BLaER1 treated with 17β-estradiol and CSF1 and Interleukin-3, amounts not matched to agents 10 nM and 100 nM (cell line): Measurements from ENCODE around the gene PAN3.

Source experiments
- H3K27ac ChIP-seq, 11 experiments: shearing (Covaris generic); formaldehyde crosslinking; 2 replicates each; pipeline ENCODE4 v1.8.1; 2022
- H3K27me3 ChIP-seq, 11 experiments: shearing (Covaris generic); formaldehyde crosslinking; 2 replicates each; pipeline ENCODE4 v1.8.1; 2022
- H3K36me3 ChIP-seq, 11 experiments: shearing (Covaris generic); formaldehyde crosslinking; 2 replicates each; pipeline ENCODE4 v1.8.1; 2022
- H3K4me1 ChIP-seq, 10 experiments: shearing (Covaris generic); formaldehyde crosslinking; 2 replicates each; pipeline ENCODE4 v1.8.1; 2022
- H3K4me2 ChIP-seq, 11 experiments: shearing (Covaris generic); formaldehyde crosslinking; 2 replicates each; pipeline ENCODE4 v1.8.1; 2022
- H3K4me3 ChIP-seq, 10 experiments: shearing (Covaris generic); formaldehyde crosslinking; 2 replicates each; pipeline ENCODE4 v1.8.1; 2022
- H3K9ac ChIP-seq, 11 experiments: shearing (Covaris generic); formaldehyde crosslinking; 2 replicates each; pipeline ENCODE4 v1.8.1; 2022
- H3K9me3 ChIP-seq, 11 experiments: shearing (Covaris generic); formaldehyde crosslinking; replicated peaks in 1 of 11; 2 replicates each; pipeline ENCODE4 v1.8.1; 2022
- H4K20me1 ChIP-seq, 11 experiments: shearing (Covaris generic); formaldehyde crosslinking; 2 replicates each; pipeline ENCODE4 v1.8.1; 2022
- Cebpa-rat ChIP-seq, 11 experiments: shearing (Covaris generic); IDR thresholded peaks; 2 replicates each; pipeline ENCODE4 v1.8.1; 2022

Gene PAN3, protein sequence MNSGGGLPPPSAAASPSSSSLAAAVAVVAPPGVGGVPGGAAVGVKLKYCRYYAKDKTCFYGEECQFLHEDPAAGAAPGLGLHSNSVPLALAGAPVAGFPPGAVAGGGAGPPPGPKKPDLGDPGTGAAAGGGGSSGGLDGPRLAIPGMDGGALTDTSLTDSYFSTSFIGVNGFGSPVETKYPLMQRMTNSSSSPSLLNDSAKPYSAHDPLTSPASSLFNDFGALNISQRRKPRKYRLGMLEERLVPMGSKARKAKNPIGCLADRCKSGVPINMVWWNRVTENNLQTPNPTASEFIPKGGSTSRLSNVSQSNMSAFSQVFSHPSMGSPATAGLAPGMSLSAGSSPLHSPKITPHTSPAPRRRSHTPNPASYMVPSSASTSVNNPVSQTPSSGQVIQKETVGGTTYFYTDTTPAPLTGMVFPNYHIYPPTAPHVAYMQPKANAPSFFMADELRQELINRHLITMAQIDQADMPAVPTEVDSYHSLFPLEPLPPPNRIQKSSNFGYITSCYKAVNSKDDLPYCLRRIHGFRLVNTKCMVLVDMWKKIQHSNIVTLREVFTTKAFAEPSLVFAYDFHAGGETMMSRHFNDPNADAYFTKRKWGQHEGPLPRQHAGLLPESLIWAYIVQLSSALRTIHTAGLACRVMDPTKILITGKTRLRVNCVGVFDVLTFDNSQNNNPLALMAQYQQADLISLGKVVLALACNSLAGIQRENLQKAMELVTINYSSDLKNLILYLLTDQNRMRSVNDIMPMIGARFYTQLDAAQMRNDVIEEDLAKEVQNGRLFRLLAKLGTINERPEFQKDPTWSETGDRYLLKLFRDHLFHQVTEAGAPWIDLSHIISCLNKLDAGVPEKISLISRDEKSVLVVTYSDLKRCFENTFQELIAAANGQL

DNA sequence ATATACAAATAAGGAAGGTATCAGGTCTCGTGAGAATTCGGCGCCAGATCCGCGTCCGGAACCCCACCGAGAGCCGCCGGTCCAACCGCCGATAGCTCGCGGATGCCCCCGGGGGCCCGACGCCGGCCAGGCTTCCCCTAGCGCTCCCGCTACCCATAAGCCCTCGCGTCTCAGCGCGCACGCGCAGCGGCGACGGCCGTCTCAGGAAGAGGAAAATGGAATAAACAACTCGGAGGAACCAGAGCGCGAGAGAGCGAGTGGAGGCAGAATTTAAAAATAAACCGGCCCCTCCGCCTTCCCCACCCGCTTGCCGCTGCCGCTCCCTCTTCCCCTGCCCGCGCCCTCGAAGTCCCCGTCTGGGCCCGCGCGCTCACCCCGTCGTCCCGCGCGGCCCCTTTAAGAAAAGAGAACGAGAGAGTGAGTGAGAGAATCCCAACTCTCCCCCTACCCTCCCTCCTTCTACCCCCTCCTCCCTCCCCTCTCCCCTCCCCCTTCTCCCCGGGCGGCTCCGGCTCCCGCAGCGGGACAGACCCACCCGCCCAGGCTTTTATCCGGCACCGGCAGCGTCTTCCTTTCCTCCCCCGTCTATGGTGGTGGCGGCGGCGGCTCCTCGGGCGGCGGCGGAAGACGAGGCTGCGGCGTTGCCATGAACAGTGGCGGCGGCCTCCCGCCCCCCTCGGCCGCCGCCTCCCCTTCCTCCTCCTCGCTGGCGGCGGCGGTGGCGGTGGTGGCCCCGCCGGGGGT lies at the start of gene PAN3:
Gene PAN3, plus strand, starts transcription at position 534 of the 744 bp plus-strand sequence. Its CDS starts 113 bp downstream, at position 647.
- peaks cover 34 to 49% (median 42%) of the 10 kb centered on the region in 10 experiments for H3K4me1 ChIP-seq
- peaks cover 32 to 38% (median 37%) of the 10 kb centered on the region in 11 experiments for H4K20me1 ChIP-seq
- peak within 1 kb of the TSS; percentile 97 to 100 (median 100) for H3K9ac ChIP-seq
- no peaks in the 10 kb centered on the region for H3K27me3 ChIP-seq
- H3K4me3 ChIP-seq, result peak within 1 kb of the TSS; percentile 89 to 100 (median 96)
- H3K9me3 ChIP-seq, result no peaks in the 10 kb centered on the region
- peaks cover 0 to 16% (median 0%) of the 10 kb centered on the region in 11 experiments; a peak in 3 of 22 replicates for H3K36me3 ChIP-seq
- H3K4me2 ChIP-seq, result peak within 1 kb of the TSS; percentile 83 to 98 (median 94)
- peak within 1 kb of the TSS; percentile 99 to 100 (median 100) for H3K27ac ChIP-seq
- TF ChIP-seq Cebpa-rat (IDR thresholded peaks at IDR 0.05), result no peak

DNA sequence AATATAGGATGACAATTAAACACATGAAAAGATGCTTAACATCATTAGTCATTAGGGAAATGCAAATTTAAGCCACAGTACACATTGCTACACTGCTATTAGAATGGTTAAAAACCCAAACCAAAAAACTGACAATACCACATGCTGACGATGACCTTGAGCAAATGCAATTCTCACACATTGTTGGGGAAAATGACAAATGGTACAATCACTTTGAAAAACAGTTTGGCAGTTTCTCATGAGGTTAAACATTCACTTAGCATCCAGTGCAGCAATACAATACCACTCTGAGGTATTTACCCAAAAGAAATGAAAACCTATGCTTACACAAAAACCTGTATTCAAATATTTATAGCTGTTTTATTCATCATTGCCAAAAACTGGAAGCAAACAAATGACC lies 49.3 kb upstream of the PAN3 start:
- H3K4me2 ChIP-seq, result no peak overlapping the region
- no peak overlapping the region for H3K27ac ChIP-seq
- TF ChIP-seq Cebpa-rat (IDR thresholded peaks at IDR 0.05), result no peak

DNA sequence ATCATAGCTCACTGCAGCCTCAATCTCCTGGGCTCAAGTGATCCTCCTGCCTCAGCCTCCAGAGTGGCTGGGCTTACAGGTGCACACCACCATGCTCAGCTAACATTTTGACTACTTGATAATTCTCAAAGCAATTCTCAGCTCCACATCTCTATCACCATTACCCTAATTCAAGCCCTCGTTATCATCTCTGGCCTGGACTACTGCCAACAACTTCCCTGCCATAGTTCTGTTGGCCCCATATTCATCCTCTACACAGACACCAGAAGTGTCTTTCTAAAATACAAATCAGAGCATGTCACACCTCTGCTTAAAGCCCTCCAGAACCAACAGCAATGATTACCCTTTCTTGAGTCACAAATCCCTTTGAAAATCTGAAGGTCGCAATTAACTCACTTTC lies 45.9 kb upstream of the PAN3 start:
- Histone ChIP-seq H3K36me3 (no peaks in the 10 kb centered on the region), H3K27me3 (peaks cover under 1 to 9% (median 1%) of the 10 kb centered on the region in 11 experiments; a peak in 15 of 22 replicates), H3K9me3 (peaks cover 0 to 19% (median 6%) of the 10 kb centered on the region in 11 experiments; a peak in 10 of 22 replicates), H3K4me1 (peaks cover 8 to 33% (median 22%) of the 10 kb centered on the region in 10 experiments; a peak in 19 of 20 replicates), H3K27ac (no peak overlapping the region; a peak in 1 of 22 replicates), H3K4me3 (no peak overlapping the region), H3K4me2 (no peak overlapping the region), H4K20me1 (no peaks in the 10 kb centered on the region), H3K9ac (no peak overlapping the region)
- no peak for TF ChIP-seq Cebpa-rat (IDR thresholded peaks at IDR 0.05)

More for the DNA sequence above, 49.3 kb upstream of the PAN3 start:
- Histone ChIP-seq H4K20me1 (no peaks in the 10 kb centered on the region), H3K4me1 (peaks cover under 1 to 16% (median 7%) of the 10 kb centered on the region in 10 experiments; a peak in 18 of 20 replicates), H3K27me3 (no peaks in the 10 kb centered on the region), H3K9ac (no peak overlapping the region), H3K9me3 (peaks cover 2 to 22% (median 9%) of the 10 kb centered on the region in 11 experiments; a peak in 18 of 22 replicates), H3K4me3 (no peak overlapping the region), H3K36me3 (no peaks in the 10 kb centered on the region)

DNA sequence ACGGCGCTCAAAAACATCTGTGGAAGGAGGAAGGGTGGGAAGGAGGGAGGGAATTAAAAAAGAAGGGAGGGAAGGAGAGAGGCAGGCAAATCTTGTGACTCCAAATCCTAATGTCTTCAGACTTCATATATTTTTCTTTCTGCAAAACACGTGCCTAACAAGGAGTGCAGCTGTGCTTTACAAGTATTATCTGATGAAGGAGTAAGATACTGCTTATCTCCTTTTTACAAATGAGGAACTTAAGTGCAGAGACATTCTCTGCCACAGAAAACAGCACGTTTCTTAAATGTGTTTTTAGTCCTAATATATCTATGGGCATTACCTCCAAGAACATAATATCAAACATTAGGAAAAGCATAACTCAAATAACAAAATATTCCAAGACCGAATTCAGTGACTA lies 44.5 kb upstream of the PAN3 start:
- no peak for TF ChIP-seq Cebpa-rat (IDR thresholded peaks at IDR 0.05)
- peaks cover 8 to 33% (median 22%) of the 10 kb centered on the region in 10 experiments; a peak in 19 of 20 replicates for H3K4me1 ChIP-seq
- no peaks in the 10 kb centered on the region for H3K36me3 ChIP-seq
- H3K27me3 ChIP-seq, result peaks cover 14 to 23% (median 16%) of the 10 kb centered on the region in 11 experiments
- H3K27ac ChIP-seq, result peak overlapping the region in 7 of 11 experiments; percentile 30 to 78 (median 60); a peak in 14 of 22 replicates
- no peak overlapping the region for H3K4me3 ChIP-seq
- peak overlapping the region in 5 of 11 experiments; percentile 19 to 47 (median 23); a peak in 6 of 22 replicates for H3K9ac ChIP-seq
- H3K4me2 ChIP-seq, result peak overlapping the region in 10 of 11 experiments; percentile 50 to 91 (median 72); a peak in 17 of 22 replicates
- H4K20me1 ChIP-seq, result no peaks in the 10 kb centered on the region
- peaks cover 7 to 30% (median 16%) of the 10 kb centered on the region in 11 experiments; a peak in 19 of 22 replicates for H3K9me3 ChIP-seq

DNA sequence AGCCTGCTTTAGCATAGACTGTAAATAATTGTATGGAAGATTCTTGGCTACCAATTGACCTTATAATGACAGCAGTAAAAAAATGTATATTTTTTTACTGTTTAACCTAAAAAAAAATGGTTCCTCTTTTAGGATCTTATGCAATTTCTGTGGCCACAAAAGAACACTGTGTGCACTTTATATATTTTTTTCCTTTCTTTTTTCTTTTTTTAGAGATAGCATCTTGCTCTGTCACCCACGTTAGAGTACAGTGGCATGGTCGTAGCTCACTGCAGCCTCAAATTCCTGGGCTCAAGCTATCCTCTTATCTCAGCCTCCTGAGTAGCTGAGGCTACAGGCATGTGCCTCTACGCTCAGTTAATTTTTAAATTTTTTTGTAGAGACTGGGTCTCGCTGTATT lies 44.0 kb upstream of the PAN3 start:
- peak overlapping the region in 7 of 11 experiments; percentile 30 to 78 (median 60); a peak in 12 of 22 replicates for H3K27ac ChIP-seq
- 0 out of 20 replicates have a peak overlapping the region, but pooled peaks of 1 of the 10 experiments have one; percentile 29 for H3K4me3 ChIP-seq
- H3K27me3 ChIP-seq, result peaks cover 18 to 27% (median 20%) of the 10 kb centered on the region in 11 experiments
- peak overlapping the region in 5 of 11 experiments; percentile 21 to 50 (median 46); a peak in 8 of 22 replicates for H3K9ac ChIP-seq
- no peaks in the 10 kb centered on the region for H3K36me3 ChIP-seq
- peaks cover 8 to 31% (median 18%) of the 10 kb centered on the region in 11 experiments; a peak in 19 of 22 replicates for H3K9me3 ChIP-seq
- H3K4me1 ChIP-seq, result peaks cover 8 to 33% (median 22%) of the 10 kb centered on the region in 10 experiments
- H3K4me2 ChIP-seq, result peak overlapping the region; percentile 48 to 91 (median 76)
- peaks cover 0 to 1% (median 0%) of the 10 kb centered on the region in 11 experiments; a peak in 1 of 22 replicates for H4K20me1 ChIP-seq
- TF ChIP-seq Cebpa-rat (IDR thresholded peaks at IDR 0.05), result no peak

DNA sequence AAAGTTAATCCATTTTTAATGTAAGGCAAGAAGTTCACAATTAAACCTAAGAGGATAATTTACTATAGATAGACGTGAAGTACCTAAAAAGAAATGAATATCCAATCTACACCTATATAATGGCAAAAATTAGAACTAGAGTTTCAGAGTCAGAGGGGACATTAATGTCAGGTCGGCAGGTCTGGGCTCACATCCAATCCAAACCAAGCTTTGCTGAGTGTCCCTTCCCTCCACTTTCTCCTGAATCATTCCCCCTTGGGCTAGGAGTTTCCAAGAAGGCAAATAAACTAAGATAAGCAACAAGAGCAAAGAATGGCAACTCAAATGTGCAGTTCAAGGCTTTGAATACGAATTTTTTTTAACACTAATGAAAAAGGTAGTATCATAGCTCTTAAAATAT lies 40.8 kb upstream of the PAN3 start:
- Histone ChIP-seq H3K27me3 (peaks cover 46 to 56% (median 49%) of the 10 kb centered on the region in 11 experiments), H3K27ac (no peak overlapping the region), H3K4me1 (peaks cover 25 to 50% (median 34%) of the 10 kb centered on the region in 10 experiments), H3K4me3 (no peak overlapping the region), H3K4me2 (no peak overlapping the region), H3K9me3 (peaks cover 8 to 17% (median 12%) of the 10 kb centered on the region in 11 experiments; a peak in 16 of 22 replicates), H3K9ac (no peak overlapping the region), H3K36me3 (no peaks in the 10 kb centered on the region), H4K20me1 (peaks cover 0 to 8% (median 0%) of the 10 kb centered on the region in 11 experiments; a peak in 1 of 22 replicates)
- no peak for TF ChIP-seq Cebpa-rat (IDR thresholded peaks at IDR 0.05)

DNA sequence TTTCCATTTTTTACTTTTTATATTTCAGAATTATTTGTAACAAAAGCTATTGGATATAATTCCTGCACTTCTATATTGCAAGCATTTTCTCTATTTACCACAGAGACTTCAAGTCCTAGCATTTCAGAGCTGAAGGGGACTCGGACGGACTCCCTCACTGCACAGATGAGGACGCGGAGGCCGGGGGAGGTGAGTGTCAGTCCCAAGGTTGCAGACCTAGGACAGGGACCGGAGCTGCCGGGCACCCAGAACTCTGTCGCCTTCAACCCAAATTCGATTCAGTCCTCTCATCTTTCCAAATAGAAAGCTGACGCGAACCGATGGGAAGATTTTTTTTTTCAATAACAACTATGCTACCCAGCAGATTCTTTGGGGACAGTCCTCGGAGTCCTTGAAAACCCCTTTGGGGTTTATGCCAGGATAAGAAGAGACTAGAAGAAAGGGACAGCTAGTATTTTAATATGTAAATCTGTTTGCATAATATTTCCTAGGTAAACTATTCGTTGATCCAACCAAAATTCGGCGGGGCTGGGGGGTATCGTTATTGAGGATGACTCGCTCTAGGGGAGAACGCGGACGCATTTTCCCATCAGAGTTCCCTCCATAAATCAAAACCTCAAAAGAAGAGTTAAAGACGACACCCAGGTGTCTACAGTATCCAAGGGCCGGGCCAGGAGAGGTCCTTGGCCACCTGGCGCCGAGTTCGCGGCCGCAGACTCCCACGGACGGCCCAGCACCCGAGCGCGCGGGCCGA lies 38.8 kb upstream of the PAN3 start:
- TF ChIP-seq Cebpa-rat (IDR thresholded peaks at IDR 0.05), result no peak
- H4K20me1 ChIP-seq, result peaks cover 0 to 8% (median 0%) of the 10 kb centered on the region in 11 experiments; a peak in 1 of 22 replicates
- peak overlapping the region; percentile 92 to 99 (median 97) for H3K4me2 ChIP-seq
- H3K4me1 ChIP-seq, result peaks cover 13 to 32% (median 25%) of the 10 kb centered on the region in 10 experiments
- peaks cover 8 to 16% (median 12%) of the 10 kb centered on the region in 11 experiments; a peak in 16 of 22 replicates for H3K9me3 ChIP-seq
- peak overlapping the region; percentile 11 to 75 (median 63); a peak in 19 of 22 replicates for H3K9ac ChIP-seq
- peak overlapping the region in 7 of 11 experiments; percentile 18 to 57 (median 44); a peak in 9 of 22 replicates for H3K27ac ChIP-seq
- H3K36me3 ChIP-seq, result no peaks in the 10 kb centered on the region
- H3K27me3 ChIP-seq, result peaks cover 46 to 56% (median 49%) of the 10 kb centered on the region in 11 experiments
- H3K4me3 ChIP-seq, result peak overlapping the region; percentile 54 to 72 (median 66)
